Mucosa of stomach (tissue), 1 donor: ENCODE results near the gene TSPAN16.
"Not testable (repeated sequence)": the region's sequence is repeated elsewhere in the genome, so short reads cannot be mapped to it uniquely, and the experiment has no call there.

Experiments used
- H3K27me3 ChIP-seq: one replicate; pipeline ENCODE4 v1.7.0; 2013; ENCODE audit warnings: mild to moderate bottlenecking, low read length; ENCODE audit not compliant: control insufficient read depth, insufficient read depth
- H3K36me3 ChIP-seq: one replicate; pipeline ENCODE4 v1.7.0; 2013; ENCODE audit warnings: low read length; ENCODE audit not compliant: control insufficient read depth, insufficient read depth
- H3K4me1 ChIP-seq: one replicate; pipeline ENCODE4 v1.7.0; 2013; ENCODE audit warnings: mild to moderate bottlenecking, low read length; ENCODE audit not compliant: control insufficient read depth, insufficient read depth
- H3K4me3 ChIP-seq: one replicate; pipeline ENCODE4 v1.7.0; 2013; ENCODE audit warnings: low read length
- H3K9ac ChIP-seq: one replicate; pipeline ENCODE4 v1.7.0; 2013; ENCODE audit warnings: mild to moderate bottlenecking, low read length, moderate library complexity
- H3K9me3 ChIP-seq: one replicate; pipeline ENCODE4 v1.7.0; 2013; ENCODE audit warnings: mild to moderate bottlenecking, low read length, moderate library complexity; ENCODE audit not compliant: control insufficient read depth
- donor health status: Pancreatic carcinoma.

TSPAN16 gene

GRCh38 chr19:11295180-11295579 is 780 bp upstream of the TSPAN16 start:
- H3K27me3 ChIP-seq, result no peaks in the 10 kb centered on the region
- no peaks in the 10 kb centered on the region for H3K9me3 ChIP-seq
- H3K9ac ChIP-seq, result no peak overlapping the region
- H3K36me3 ChIP-seq, result no peaks in the 10 kb centered on the region
- no peak overlapping the region for H3K4me3 ChIP-seq
- peaks cover 4% of the 10 kb centered on the region for H3K4me1 ChIP-seq

DNA sequence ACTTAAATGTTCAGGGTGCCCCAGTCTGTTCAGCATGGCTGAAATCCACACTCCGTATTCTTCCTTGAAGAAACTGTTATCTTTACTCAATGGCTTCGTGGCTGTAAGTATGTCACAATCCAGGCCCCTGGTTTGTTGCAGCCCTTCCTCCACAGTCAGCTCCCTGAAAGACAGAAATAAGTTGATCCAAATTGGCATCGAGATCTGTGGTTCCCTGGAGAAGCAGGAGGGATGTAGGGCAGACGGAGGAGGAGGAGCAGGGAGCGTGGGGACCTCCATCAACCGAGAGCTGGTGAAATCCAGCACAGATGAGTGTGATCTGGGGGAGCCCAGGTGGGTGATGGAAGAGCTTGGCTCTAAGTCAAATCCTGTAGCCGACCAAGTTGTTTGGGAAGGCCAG is 304 bp downstream of the TSPAN16 start:
- no peak overlapping the region for H3K9ac ChIP-seq
- no peaks in the 10 kb centered on the region for H3K9me3 ChIP-seq
- no peaks in the 10 kb centered on the region for H3K36me3 ChIP-seq
- H3K4me1 ChIP-seq, result peaks cover 4% of the 10 kb centered on the region
- no peak overlapping the region for H3K4me3 ChIP-seq
- no peaks in the 10 kb centered on the region for H3K27me3 ChIP-seq

DNA sequence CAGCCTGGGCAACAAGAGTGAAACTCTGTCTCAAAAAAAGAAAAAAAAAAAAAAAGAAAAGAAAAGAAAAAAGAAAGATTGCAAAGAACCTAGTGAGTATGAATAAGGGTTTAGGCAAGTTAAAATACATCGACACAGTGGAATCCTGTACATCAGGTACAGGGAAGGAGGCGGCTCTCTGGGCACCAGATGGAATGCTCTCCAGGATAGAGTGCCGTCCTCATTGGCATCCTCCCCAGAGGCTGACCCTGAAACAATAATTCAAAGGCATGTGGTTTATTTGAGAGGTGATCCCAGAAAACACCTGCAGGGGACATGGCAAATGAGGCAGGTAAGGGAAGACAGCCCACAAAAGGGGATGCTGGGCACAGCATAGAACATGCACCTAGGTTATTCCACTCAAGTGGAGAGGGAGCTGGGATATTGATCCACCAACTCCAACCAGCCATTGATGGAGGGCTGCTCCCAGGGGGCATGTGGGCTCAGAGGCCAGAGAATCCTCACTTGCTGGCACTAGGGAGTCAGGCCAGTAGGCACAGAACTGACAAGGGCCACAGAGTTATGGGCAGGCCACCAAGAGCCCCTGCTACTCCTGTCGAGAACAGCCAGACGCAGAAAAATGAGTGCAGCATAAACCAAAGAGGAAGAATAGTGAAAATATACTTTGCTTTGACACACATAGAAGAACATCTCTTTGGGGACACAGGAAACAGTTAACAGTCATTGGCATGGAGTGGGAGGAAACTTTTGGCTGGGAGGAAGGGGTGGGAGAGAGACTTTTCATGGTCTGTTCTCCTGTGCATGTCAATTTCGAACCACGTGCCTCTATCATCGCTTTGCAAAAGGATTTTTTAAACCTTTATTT is 4.2 kb downstream of the TSPAN16 start:
- Histone ChIP-seq H3K27me3 (no peaks in the 10 kb centered on the region), H3K4me1 (peaks cover 4% of the 10 kb centered on the region), H3K36me3 (no peaks in the 10 kb centered on the region), H3K9me3 (no peaks in the 10 kb centered on the region), H3K4me3 (no peak overlapping the region), H3K9ac (no peak overlapping the region)

DNA sequence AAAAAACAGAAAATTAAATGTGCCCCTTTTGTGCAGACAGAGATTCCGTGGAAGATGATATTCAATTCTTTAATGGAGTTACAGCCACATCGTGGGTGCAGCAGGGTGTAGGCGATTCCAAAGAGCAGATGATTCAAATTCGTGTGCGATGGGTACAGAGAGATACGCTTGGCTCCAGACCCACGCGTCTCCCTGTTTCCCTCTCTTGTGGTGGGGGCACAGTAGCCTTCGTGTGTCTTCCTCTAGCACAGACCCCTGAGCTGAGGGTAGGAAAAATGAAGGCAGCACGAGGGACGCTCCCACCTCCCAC is 4.8 kb downstream of the TSPAN16 start:
- H3K4me3 ChIP-seq, result no peak overlapping the region
- H3K27me3 ChIP-seq, result no peaks in the 10 kb centered on the region
- H3K9me3 ChIP-seq, result no peaks in the 10 kb centered on the region
- no peaks in the 10 kb centered on the region for H3K4me1 ChIP-seq
- no peaks in the 10 kb centered on the region for H3K36me3 ChIP-seq
- H3K9ac ChIP-seq, result no peak overlapping the region

DNA sequence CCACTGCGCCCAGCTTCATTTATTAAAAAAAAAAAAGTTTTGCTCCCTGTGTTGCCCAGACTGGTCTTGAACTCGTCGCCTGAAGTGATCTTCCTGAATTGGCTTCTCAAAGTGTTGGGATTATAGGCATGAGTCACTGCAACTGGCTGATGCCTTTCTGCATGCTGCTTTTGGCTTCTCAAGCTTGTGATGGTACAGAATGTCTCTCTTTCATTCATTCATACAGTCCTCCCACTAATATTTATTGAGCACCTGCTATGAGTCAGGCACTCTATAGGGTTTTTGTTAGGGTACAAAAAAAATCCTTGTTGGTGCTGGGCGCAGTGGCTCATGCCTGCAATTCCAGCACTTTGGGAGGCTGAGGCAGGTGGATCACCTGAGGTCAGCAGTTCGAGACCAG is 9.0 kb downstream of the TSPAN16 start:
- no peaks in the 10 kb centered on the region for H3K9me3 ChIP-seq
- H3K4me1 ChIP-seq, result no peaks in the 10 kb centered on the region

DNA sequence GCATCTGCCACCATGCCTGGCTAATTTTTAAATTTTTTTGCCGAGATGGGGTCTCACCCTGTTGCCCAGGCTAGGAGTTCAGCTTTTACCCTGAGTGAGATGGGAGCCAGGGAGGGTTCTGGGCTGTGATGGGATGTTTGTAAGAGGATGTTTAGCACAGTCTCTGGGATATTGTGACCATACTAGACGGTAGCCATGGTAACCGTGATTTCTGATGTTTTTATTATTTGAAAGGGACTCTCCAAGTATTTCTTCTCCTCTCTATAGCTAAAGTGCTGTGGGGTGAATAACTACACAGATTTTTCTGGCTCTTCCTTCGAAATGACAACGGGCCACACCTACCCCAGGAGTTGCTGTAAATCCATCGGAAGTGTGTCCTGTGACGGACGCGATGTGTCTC is 10.4 kb downstream of the TSPAN16 start:
- Histone ChIP-seq H3K9me3 (no peaks in the 10 kb centered on the region), H3K27me3 (peaks cover 4% of the 10 kb centered on the region), H3K9ac (no peak overlapping the region), H3K4me1 (no peaks in the 10 kb centered on the region), H3K4me3 (no peak overlapping the region), H3K36me3 (no peaks in the 10 kb centered on the region)

More for the DNA sequence above, 9.0 kb downstream of the TSPAN16 start:
- Histone ChIP-seq H3K27me3 (peaks cover 4% of the 10 kb centered on the region), H3K9ac (no peak overlapping the region), H3K4me3 (no peak overlapping the region), H3K36me3 (no peaks in the 10 kb centered on the region)

DNA sequence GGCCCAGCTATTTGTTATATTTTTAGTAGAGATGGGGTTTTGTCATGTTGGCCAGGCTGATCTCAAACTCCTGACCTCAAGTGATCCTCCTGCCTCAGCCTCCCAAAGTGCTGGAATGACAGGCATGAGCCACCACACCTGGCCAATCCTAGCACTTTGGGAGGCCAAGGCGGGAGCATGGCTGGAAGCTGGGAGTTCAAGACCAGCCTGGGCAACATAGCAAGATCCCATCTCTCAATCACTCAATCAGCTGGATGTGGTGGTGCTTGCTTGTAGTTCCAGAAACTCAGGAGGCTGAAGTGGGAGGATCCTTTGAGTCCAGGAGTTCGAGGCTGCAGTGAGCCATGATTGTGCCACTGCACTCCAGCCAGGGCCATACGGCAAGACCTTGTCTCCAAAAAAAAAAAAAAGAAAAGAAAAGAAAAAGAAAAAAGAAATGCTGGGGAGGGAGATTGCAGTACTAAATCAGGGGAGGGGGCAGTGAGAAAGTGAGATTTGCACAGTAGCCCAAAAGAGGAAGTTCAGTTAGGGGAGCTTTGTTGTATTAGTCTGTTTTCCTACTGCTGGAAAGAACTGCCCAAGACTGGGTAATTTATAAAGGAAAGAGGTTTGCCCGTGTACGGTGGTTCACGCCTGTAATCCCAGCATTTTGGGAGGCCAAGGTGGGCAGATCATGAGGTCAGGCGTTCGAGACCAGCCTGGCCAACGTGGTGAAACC is 24.5 kb downstream of the TSPAN16 start:
- H3K36me3 ChIP-seq, H3K27me3 ChIP-seq, H3K9me3 ChIP-seq, H3K4me3 ChIP-seq, H3K9ac ChIP-seq: not testable (repeated sequence)
- peaks cover 18% of the 10 kb centered on the region for H3K4me1 ChIP-seq

DNA sequence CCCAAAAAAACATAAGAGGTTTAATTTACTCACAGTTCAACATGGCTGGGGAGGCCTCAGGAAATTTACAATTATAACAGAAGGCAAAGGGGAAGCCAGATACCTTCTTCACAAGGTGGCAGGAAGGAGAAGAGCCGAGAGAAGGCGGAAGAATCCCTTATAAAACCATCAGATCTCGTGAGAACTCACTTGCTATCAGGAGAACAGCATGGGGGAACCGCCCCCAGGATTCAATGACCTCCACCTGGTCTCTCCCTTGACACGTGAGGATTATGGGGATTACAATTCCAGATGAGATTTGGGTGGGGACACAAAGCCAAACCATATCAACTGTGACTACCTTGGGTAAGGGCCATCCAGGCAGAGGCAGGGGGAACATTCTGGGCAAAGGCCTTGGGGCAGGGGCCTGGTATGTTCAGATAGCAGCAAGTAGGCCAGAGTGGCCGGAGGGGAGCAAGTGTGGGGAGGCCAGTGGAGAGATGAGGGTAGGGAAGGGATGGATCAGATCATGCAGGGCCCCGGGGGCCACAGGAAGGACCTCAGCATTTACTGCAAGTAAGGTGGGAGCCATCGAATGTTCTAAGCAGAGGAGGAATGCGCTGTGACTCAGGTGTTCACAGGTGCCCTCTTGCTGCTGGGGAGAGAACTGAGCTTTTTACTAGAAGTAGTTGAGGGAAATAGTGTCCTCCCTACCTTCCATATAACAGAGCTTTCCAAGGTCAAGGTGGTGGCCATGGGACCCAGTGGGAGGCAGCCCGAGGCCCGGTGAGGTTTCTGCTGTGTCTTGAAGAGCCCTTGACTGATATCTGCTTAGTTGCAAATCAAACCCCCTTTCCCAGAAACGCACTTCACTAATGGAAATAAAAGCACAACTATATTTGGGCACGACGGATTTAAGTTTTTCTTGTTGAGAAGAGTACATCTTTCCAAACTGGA is 25.5 kb downstream of the TSPAN16 start:
- Histone ChIP-seq H3K4me1 (peaks cover 18% of the 10 kb centered on the region), H3K36me3 (no peaks in the 10 kb centered on the region), H3K9me3 (no peaks in the 10 kb centered on the region), H3K4me3 (no peak overlapping the region), H3K9ac (no peak overlapping the region), H3K27me3 (no peaks in the 10 kb centered on the region)

GRCh38 chr19:11322269-11323024 is 26.5 kb downstream of the TSPAN16 start:
- H3K9ac ChIP-seq, result no peak overlapping the region
- H3K9me3 ChIP-seq, result no peaks in the 10 kb centered on the region
- no peak overlapping the region for H3K4me3 ChIP-seq
- H3K4me1 ChIP-seq, result peaks cover 18% of the 10 kb centered on the region
- H3K36me3 ChIP-seq, result no peaks in the 10 kb centered on the region
- no peaks in the 10 kb centered on the region for H3K27me3 ChIP-seq

GRCh38 chr19:11323601-11324078 is 27.7 kb downstream of the TSPAN16 start:
- no peaks in the 10 kb centered on the region for H3K27me3 ChIP-seq
- H3K4me1 ChIP-seq, result peaks cover 18% of the 10 kb centered on the region
- no peak overlapping the region for H3K4me3 ChIP-seq
- H3K9ac ChIP-seq, result no peak overlapping the region
- H3K36me3 ChIP-seq, result no peaks in the 10 kb centered on the region
- no peaks in the 10 kb centered on the region for H3K9me3 ChIP-seq

DNA sequence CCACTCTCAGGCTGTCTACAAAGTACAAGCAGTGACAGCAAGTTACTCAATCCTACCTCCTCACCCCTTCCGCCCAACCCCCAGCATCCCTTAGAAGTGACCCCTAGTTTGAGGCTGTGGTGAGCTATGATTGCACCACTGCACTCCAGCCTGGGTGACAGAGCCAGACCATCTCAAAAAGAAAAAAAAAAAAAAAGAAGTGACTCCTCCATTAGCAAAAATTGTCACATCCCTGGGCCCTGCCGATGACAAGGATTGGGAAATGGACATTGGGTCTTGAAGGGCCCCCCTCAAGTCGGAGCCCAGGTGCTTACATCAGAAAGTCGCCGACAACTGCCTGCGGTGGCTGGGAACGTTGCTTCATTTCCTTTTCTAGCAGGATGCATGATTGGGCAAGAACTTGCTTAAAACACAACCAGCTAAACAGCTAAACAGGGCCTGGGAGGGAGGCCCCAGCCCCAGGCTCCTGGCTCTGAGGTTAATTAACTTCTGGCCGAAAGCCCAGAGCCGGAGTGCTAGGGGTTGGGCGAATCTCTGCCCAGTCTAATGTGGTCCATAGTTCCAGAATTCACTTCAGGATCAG is 28.2 kb downstream of the TSPAN16 start:
- H3K9me3 ChIP-seq, result no peaks in the 10 kb centered on the region
- peaks cover 18% of the 10 kb centered on the region for H3K4me1 ChIP-seq
- H3K27me3 ChIP-seq, result no peaks in the 10 kb centered on the region
- no peaks in the 10 kb centered on the region for H3K36me3 ChIP-seq
- no peak overlapping the region for H3K9ac ChIP-seq
- H3K4me3 ChIP-seq, result no peak overlapping the region
